Astrocyte (in vitro differentiated cells and primary cell): ENCODE data around the gene LRRC18. TPM values are rescaled to one million over a fixed set of nuclear protein-coding genes. Genes with fewer than 3 reads are reported as not detected.

Experiments used
- DNase-seq: peaks from one replicate; pipeline ENCODE4 v3.0.0-alpha.2; 2010; ENCODE audit warnings: low read depth
- FAIRE-seq: peaks from 2 replicates; lab custom pipeline; 2011; peaks lifted over from hg19 to GRCh38; lab: Jason Lieb, UNC
- H2AFZ ChIP-seq: 2 replicates; pipeline ENCODE4 v1.6.0; 2012; ENCODE audit warnings: low read depth, low read length, inconsistent platforms
- H3K27ac ChIP-seq: 2 replicates; pipeline ENCODE4 v1.5.1; 2011; ENCODE audit warnings: low read depth, low read length, inconsistent platforms
- H3K27me3 ChIP-seq: 2 replicates; pipeline ENCODE4 v1.6.0; 2011; ENCODE audit warnings: low read length, inconsistent platforms; ENCODE audit not compliant: insufficient read depth
- H3K36me3 ChIP-seq: 2 replicates; pipeline ENCODE4 v1.5.1; 2011; ENCODE audit warnings: low read length, inconsistent platforms; ENCODE audit not compliant: insufficient read depth
- H3K4me1 ChIP-seq: 2 replicates; pipeline ENCODE4 v1.5.1; 2011; ENCODE audit warnings: low read length, inconsistent platforms; ENCODE audit not compliant: insufficient read depth
- H3K4me2 ChIP-seq: 2 replicates; pipeline ENCODE4 v1.6.0; 2012; ENCODE audit warnings: low read length, inconsistent platforms
- H3K4me3 ChIP-seq: 2 replicates; pipeline ENCODE4 v1.5.1; 2011; ENCODE audit warnings: low read depth, mild to moderate bottlenecking, low read length, inconsistent platforms; ENCODE audit not compliant: insufficient read depth
- H3K79me2 ChIP-seq: 2 replicates; pipeline ENCODE4 v1.6.0; 2012; ENCODE audit warnings: mild to moderate bottlenecking, low read length, inconsistent platforms; ENCODE audit not compliant: insufficient read depth
- H3K9ac ChIP-seq: 2 replicates; pipeline ENCODE4 v1.6.0; 2012; ENCODE audit warnings: mild to moderate bottlenecking, low read length, inconsistent platforms
- H3K9me3 ChIP-seq: 2 replicates; pipeline ENCODE4 v1.5.1; 2012; ENCODE audit warnings: low read depth, mild to moderate bottlenecking, low read length, inconsistent platforms; ENCODE audit not compliant: insufficient read depth
- H4K20me1 ChIP-seq: 2 replicates; pipeline ENCODE4 v1.6.0; 2012; ENCODE audit warnings: low read length, inconsistent platforms; ENCODE audit not compliant: insufficient read depth
- H3K27ac Mint-ChIP-seq: one replicate; pipeline ENCODE4 v1.8.0; 2021; ENCODE audit warnings: mild to moderate bottlenecking, mixed read lengths; ENCODE audit not compliant: unreplicated experiment
- H3K27me3 Mint-ChIP-seq: one replicate; pipeline ENCODE4 v1.8.0; 2021; ENCODE audit warnings: low read depth, mixed read lengths; ENCODE audit not compliant: unreplicated experiment
- H3K36me3 Mint-ChIP-seq: one replicate; pipeline ENCODE4 v1.8.0; 2021; ENCODE audit warnings: low read depth, mixed read lengths; ENCODE audit not compliant: unreplicated experiment
- H3K4me1 Mint-ChIP-seq: one replicate; pipeline ENCODE4 v1.8.0; 2021; ENCODE audit warnings: low read depth, mixed read lengths; ENCODE audit not compliant: unreplicated experiment
- H3K4me3 Mint-ChIP-seq: one replicate; pipeline ENCODE4 v1.8.0; 2021; ENCODE audit warnings: mild to moderate bottlenecking, moderate library complexity, mixed read lengths; ENCODE audit not compliant: unreplicated experiment
- H3K9me3 Mint-ChIP-seq: one replicate; pipeline ENCODE4 v1.8.0; 2021; ENCODE audit warnings: mild to moderate bottlenecking, mixed read lengths; ENCODE audit not compliant: unreplicated experiment
- CTCF ChIP-seq: IDR thresholded peaks from 2 replicates; pipeline ENCODE4 v1.5.1; 2011; ENCODE audit warnings: low read depth, mild to moderate bottlenecking, inconsistent platforms, low read length, moderate library complexity; ENCODE audit not compliant: insufficient read depth
- EZH2 ChIP-seq: IDR thresholded peaks from 2 replicates; pipeline ENCODE4 v1.6.1; 2012; ENCODE audit warnings: mild to moderate bottlenecking, low read length, inconsistent platforms; ENCODE audit not compliant: insufficient read depth
- total RNA-seq: library from RNA; stranded (reverse); gene quantifications from 2 replicates; pipeline ENCODE4 v1.2.1, GENCODE V29; 2021

LRRC18 gene
- total RNA-seq, 1 donor from 2014 or later: not detected

GRCh38 chr10:48884179-48885045, 55.2 kb downstream of the LRRC18 start:
- Mint-ChIP-seq H3K9me3 (no peaks in the 10 kb centered on the region), H3K4me1 (no peaks in the 10 kb centered on the region), H3K27ac (no peak overlapping the region), H3K36me3 (no peaks in the 10 kb centered on the region), H3K4me3 (no peak overlapping the region), H3K27me3 (peaks cover 30% of the 10 kb centered on the region)
- Histone ChIP-seq H4K20me1 (no peaks in the 10 kb centered on the region), H3K9ac (no peak overlapping the region), H3K4me3 (no peak overlapping the region), H3K4me2 (no peak overlapping the region), H3K79me2 (no peaks in the 10 kb centered on the region), H3K9me3 (no peaks in the 10 kb centered on the region), H3K36me3 (no peaks in the 10 kb centered on the region), H3K4me1 (no peaks in the 10 kb centered on the region), H2AFZ (no peak overlapping the region), H3K27ac (no peak overlapping the region), H3K27me3 (no peaks in the 10 kb centered on the region)
- DNase-seq (no peak), FAIRE-seq (no peak)
- TF ChIP-seq EZH2 (no peak), CTCF (no peak)

GRCh38 chr10:48883701-48884100, 55.9 kb downstream of the LRRC18 start:
- Histone ChIP-seq H3K27ac (no peak overlapping the region), H3K9ac (no peak overlapping the region), H4K20me1 (no peaks in the 10 kb centered on the region), H3K4me1 (no peaks in the 10 kb centered on the region), H3K4me2 (no peak overlapping the region), H3K79me2 (no peaks in the 10 kb centered on the region), H3K9me3 (no peaks in the 10 kb centered on the region), H3K27me3 (no peaks in the 10 kb centered on the region), H3K4me3 (no peak overlapping the region), H3K36me3 (no peaks in the 10 kb centered on the region), H2AFZ (no peak overlapping the region)
- Mint-ChIP-seq H3K4me1 (no peaks in the 10 kb centered on the region), H3K9me3 (no peaks in the 10 kb centered on the region), H3K27ac (no peak overlapping the region), H3K27me3 (peaks cover 24% of the 10 kb centered on the region), H3K36me3 (no peaks in the 10 kb centered on the region), H3K4me3 (no peak overlapping the region)
- no peak for FAIRE-seq
- TF ChIP-seq CTCF (no peak), EZH2 (no peak)
- DNase-seq: no peak

GRCh38 chr10:48882881-48883280, 56.8 kb downstream of the LRRC18 start:
- Mint-ChIP-seq H3K4me3 (no peak overlapping the region), H3K36me3 (no peaks in the 10 kb centered on the region), H3K27ac (no peak overlapping the region), H3K27me3 (peaks cover 25% of the 10 kb centered on the region), H3K9me3 (no peaks in the 10 kb centered on the region), H3K4me1 (no peaks in the 10 kb centered on the region)
- Histone ChIP-seq H3K36me3 (no peaks in the 10 kb centered on the region), H4K20me1 (no peaks in the 10 kb centered on the region), H3K9ac (no peak overlapping the region), H3K27me3 (no peaks in the 10 kb centered on the region), H3K79me2 (no peaks in the 10 kb centered on the region), H3K4me1 (no peaks in the 10 kb centered on the region), H2AFZ (no peak overlapping the region), H3K4me3 (no peak overlapping the region), H3K9me3 (no peaks in the 10 kb centered on the region), H3K27ac (no peak overlapping the region), H3K4me2 (no peak overlapping the region)
- FAIRE-seq (no peak), DNase-seq (no peak)
- TF ChIP-seq EZH2: no peak
